HG03457 (cell line): ENCODE results near the gene RSPO1.
"Not testable (repeated sequence)": the region's sequence is repeated elsewhere in the genome, so short reads cannot be mapped to it uniquely, and the experiment has no call there.

Experiments
- ATAC-seq: cut with Tn5 transposase; IDR thresholded peaks from one replicate; pipeline ENCODE4 v1.9.1; 2021; ENCODE audit warnings: moderate number of reproducible peaks; ENCODE audit not compliant: unreplicated experiment

Gene RSPO1, protein sequence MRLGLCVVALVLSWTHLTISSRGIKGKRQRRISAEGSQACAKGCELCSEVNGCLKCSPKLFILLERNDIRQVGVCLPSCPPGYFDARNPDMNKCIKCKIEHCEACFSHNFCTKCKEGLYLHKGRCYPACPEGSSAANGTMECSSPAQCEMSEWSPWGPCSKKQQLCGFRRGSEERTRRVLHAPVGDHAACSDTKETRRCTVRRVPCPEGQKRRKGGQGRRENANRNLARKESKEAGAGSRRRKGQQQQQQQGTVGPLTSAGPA

GRCh38 chr1:37634244-37634991, at the start of gene RSPO1:
RSPO1 (minus strand) TSS chr1:37634892; CDS start chr1:37629661, 5,231 bp downstream.
- ATAC-seq = no peak

DNA sequence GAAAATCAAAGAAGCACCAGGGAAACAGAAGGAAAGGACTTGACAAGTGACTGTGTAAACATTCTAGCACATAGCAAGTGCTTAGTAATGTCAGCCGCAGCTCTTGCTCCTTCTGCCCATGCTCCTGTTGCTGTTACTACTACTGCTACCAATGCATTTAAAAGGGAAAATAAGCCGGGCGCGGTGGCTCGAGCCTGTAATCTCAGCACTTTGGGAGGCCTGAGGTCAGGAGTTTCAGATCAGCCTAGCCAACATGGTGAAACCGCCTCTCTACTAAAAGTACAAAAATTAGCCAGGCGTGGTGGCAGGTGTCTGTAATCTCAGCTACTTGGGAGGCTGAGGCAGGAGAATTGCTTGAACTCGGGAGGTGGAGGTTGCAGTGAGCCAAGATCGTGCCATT, 49.5 kb upstream of the RSPO1 start:
- ATAC-seq = not testable (repeated sequence)

DNA sequence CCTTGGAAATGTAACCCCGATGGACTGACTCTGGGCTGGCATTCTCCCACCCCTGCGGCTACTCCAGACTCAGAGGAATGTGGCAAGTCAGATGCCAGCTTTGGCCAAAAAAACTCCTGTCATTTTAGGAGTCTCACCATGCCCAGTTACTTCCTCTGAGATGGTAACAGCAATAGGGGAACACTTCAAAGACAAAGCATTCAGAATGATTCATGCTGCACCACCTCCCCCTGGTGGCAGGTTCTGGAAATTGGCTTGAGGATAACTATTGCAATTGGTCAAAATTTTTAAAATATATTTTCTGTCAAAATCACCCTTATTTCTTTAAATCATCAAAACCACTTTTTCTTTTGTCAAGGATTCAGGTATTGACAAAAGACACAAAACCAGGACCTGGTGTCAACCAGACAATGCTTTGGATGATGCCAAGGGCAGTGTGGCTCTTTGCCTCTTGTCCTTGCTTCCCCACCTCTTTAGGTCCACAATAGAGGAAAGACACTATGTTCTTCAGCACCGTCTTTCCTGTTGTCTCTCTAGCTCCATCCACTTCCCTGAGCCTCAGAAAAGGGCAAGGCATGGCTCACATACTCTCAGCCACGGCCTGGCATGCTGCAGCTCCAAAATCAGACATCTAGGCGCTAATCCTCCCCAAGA, 47.8 kb upstream of the RSPO1 start:
- no peak for ATAC-seq

GRCh38 chr1:37680933-37681332, 46.2 kb upstream of the RSPO1 start:
- ATAC-seq = no peak

DNA sequence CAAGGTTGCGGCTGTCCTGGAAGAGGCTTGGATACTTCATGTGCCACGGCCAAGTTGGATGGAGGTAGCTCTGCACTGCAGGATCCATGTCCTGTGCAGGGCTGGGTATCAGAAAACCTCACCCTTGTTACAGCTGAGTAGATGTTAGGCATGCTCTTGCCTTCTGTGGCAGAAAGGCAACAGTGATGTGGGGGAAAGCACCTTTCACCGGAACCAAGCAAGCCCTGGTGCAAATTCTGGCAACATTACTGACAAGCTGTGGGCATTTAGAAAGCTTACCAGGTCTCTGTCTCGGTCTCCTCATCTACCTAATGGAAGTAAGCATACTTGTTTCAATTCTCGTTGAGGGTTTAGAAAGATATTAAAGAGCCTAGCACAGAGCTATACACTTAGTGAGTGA, 43.1 kb upstream of the RSPO1 start:
- no peak for ATAC-seq

- no peak for ATAC-seq
Observed at GRCh38 chr1:37677143-37677439, 42.4 kb upstream of the RSPO1 start.

DNA sequence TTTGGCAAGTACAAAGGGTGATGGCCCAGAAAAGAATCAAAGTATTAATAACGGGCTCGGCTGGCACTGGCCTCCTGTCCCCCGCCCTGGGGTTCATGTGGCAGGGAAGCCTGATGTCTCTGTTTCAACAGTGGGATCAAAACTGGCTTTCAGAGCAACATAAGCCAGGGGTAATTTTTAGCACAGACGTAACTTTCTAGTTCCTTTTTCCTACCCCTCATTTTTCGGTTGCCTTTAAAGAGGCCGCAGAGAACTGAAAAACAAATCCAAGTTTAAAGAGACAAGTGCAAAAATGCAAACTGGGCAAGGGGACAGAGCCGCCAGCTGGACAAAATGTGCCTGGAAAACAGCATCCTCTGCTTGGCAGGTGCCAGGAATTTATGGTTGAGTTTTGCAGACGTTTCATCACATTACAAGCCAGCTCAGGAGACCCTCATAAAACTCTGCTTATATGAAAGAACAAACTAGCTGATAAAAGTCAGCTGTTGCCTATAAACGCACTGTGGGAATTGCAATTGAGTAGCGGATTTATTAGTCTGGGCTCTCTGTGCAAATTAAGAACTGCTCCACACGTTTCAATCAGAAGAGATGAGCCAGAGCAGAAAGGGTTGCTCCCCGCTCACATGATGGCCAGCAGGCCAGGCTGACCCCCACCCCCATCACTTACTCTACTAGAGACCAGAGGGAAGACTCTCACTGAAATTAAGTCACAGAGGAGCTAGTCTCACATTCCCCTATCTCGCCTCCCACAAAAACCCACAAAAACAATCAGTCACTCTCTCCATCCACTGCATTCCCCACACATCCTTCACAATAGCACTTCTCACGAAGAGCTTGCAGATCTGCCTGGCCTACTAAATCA, 41.8 kb upstream of the RSPO1 start:
- ATAC-seq = no peak

DNA sequence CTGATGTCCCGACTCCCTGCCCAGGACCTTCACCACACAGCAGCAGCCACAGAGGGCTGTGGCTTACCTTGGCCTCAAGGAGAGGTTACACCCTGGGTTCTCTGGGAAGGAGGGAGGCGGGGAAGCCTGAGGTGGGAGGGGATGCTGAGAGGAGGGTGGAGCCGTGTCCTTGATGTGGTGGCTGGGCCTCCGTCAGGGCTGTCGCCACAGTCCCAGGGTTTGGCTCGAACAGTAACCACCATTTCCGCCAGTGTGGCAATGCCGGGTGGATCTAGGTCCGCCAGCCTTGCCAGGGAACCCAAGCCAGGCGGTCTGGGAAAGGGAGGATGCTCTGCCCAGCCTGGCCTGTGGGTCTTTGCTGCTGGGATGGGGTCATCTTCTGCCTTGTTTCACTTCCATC, 39.2 kb upstream of the RSPO1 start:
- ATAC-seq = no peak

GRCh38 chr1:37672136-37672870, 37.6 kb upstream of the RSPO1 start:
- no peak for ATAC-seq

DNA sequence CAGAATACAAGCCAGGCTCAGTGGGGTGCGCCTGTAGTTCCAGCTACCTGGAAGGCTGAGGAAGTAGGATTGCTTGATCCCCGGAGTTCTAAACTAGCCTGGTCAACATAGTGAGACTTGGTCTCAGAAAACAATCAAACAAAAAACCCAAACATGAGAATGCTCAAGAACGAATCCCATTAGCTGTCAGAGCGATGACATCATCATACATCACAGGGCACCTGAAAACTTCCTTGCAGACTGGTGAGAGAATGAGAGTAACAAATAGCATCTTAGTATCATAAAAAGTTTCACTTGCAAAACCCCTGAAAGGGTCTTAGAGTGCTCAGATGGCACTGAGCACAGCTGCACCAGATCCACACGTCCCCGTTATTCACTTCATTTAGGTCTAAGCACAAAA, 36.6 kb upstream of the RSPO1 start:
- no peak for ATAC-seq

GRCh38 chr1:37670133-37670532, 35.4 kb upstream of the RSPO1 start:
- ATAC-seq = no peak

- no peak for ATAC-seq
Observed at GRCh38 chr1:37667023-37667671, 32.5 kb upstream of the RSPO1 start.

DNA sequence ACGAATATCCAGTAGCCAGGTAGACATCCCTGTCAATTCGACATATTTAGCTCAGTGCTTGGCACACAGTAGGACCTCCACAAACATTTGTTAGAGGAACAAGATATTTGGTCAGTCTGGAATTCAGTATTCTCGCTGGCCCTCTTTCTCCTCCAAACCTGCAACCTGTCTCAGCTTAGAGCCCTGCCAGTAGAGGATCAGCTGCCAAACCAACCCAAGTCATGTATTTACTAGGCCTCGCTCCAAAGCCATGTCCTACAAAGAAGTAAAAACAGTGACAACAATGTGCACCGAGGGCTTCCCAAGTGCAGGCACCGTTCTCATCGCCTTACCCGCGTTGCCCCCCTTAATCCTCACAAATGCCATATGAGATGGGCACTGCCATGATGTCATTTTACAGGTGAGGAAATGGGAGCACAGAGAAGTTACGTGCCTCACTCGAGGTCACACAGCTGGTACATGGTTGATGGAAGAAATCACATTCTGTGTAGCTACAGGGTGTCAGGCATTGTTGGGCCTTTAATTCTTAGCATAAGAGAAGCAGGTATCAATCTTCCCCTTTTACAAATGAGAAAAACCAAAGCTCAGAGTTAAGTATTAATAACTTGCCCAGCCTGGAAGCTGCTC, 31.7 kb upstream of the RSPO1 start:
- ATAC-seq = no peak

DNA sequence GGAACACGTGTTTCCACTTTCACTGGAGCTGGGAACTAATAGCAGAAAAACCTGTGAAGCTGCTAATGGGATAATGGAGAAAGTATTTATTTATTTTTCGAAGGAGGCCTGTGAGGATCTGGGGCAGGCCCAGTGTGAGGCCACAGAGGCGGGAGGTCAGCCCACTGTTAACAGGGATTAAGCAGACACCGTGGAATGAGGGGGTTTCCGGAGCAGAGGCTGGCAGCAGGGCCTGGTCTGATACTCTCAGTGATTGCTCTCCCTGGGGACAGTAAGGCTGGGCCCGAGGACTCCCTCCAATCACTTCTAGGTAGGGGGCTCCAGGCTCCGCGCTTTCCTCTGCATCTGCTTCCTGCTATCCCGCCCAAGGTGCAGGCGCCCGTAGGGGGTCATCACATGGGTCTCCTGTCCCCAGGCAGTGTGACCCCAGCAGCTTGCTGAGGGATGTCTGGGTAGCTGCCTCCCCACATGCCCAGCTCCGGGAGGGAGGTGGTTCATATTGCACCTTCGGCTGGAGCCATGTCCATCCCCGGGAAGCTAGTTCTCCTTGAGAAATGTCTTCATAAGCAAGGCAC, 28.8 kb upstream of the RSPO1 start:
- ATAC-seq = no peak

DNA sequence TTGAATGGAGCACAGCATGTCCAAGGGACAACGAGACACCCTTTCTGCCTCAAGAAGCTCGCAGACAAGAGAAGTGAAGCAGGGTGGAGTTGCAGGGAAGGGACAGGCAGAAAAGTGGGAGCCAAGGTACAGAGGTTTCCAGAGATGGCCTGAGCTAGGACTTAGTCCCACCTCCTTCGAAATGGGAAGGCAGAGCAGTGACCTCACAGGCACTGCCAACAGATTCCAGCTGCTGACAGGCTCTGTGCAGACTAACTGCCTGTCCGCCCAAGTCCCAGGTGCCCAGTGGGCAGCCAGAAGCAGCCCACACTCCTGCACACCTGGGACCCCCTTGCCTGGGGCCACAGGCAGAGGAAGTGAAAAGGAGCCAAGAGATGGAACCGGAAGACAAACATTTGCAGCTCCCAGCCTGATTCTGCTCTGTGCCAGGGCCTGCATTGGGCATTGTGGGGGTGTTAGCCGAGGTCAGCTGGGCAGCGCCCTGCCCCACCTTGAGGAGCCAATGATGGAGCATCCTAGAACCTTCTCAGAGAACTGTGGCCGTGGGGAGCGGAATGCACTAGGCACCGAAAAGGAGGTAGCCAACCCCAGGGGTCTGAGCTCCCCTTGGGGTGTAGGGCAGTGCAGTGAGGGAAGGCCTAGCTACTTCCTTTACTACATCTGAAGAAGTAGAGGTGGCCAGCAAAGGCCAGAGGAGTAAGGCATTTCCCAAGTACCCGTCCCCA, 27.5 kb upstream of the RSPO1 start:
- ATAC-seq = no peak

- no peak for ATAC-seq
Observed at GRCh38 chr1:37661401-37661800, 26.7 kb upstream of the RSPO1 start.

DNA sequence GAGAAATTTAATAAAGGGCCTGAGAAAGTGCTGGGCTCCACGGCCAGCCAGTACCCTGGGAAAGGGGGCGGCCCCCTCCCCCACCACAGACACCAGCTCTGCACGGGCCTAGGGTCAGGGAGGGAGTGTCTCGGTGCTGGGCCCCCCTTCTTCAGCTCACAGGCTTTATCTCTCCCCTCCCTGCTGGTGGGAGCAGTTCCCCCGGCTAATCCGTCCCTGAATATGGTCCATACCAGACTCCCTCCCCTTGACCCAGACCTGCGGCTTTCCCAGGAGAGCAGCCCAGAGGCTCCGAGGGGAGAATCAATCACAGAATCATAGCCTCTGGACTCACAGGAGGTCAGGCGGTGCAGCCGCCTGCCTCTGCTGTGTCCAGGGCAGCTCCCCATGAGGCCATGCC, 26.0 kb upstream of the RSPO1 start:
- ATAC-seq = no peak

DNA sequence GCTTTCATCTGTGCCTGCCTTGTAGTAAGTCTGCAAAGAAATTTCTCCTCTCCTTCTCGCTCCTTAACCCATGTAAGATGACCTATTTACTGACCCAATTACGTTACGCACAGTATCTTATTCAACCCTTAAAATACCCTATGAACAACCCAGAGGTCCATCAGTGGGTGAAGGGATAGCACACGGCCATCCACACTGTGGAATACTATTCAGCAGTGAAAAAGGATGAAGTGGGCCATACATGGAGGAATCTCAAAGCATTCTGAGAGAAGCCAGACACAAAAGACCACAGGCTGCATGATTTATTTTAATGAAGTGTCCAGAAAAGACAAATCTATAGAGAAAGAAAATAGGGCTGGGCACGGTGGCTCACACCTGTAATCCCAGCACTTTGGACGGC, 23.8 kb upstream of the RSPO1 start:
- ATAC-seq = no peak
